SH-SY5Y (cell line): Measurements from ENCODE around the gene ST3GAL3.

Experiments used
- GATA2 ChIP-seq: IDR thresholded peaks from 2 replicates; pipeline ENCODE4 v1.6.1; 2011; ENCODE audit warnings: mild to moderate bottlenecking, low read depth, low read length
- GATA3 ChIP-seq: IDR thresholded peaks from 2 replicates; pipeline ENCODE4 v1.6.1; 2011; ENCODE audit warnings: low read depth, mild to moderate bottlenecking, low read length, moderate library complexity

The ST3GAL3 gene

DNA sequence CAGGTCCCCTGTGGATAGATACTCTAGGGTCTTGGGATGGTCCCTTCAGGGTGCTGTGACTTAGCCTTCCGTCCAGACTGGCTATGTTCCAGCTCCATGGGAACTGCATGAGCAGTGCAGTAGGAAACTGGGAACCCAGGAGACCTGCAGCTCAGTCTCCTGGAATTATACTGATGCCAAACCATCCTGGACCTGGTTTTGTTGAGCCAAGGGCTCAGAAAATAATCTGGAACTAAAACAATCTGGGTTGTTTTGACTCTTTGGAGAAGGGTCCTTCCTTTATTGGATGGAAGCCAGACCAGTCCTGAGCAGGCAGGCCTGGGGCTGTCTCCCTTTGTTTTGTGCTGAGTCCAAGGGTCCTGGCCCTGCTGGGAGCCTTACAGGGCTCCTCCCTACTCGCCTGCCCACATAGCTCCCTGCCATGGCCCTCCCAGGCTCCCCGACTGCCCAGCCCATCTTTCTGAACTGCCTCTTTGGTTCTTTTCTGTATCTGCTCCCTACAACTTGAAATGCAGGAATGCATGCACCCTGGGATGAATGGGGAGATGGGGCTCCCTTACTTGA lies 240.6 kb downstream of the ST3GAL3 start:
- TF ChIP-seq GATA3 (no peak), GATA2 (no peak)

DNA sequence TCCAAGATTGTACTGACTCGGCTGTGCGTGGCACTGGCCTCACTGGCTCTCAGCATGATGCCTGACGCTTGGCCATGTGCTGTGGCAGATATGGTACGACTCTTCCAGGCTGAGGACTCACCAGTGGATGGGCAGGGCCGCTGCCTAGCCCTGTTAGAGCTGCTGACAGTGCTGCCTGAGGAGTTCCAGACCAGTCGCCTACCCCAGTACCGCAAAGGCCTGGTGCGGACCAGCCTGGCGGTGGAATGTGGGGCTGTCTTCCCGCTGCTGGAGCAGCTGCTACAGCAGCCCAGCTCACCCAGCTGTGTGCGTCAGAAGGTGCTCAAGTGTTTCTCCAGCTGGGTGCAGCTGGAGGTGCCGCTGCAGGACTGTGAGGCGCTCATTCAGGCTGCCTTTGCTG lies 242.3 kb downstream of the ST3GAL3 start:
- TF ChIP-seq GATA3 (no peak), GATA2 (no peak)

DNA sequence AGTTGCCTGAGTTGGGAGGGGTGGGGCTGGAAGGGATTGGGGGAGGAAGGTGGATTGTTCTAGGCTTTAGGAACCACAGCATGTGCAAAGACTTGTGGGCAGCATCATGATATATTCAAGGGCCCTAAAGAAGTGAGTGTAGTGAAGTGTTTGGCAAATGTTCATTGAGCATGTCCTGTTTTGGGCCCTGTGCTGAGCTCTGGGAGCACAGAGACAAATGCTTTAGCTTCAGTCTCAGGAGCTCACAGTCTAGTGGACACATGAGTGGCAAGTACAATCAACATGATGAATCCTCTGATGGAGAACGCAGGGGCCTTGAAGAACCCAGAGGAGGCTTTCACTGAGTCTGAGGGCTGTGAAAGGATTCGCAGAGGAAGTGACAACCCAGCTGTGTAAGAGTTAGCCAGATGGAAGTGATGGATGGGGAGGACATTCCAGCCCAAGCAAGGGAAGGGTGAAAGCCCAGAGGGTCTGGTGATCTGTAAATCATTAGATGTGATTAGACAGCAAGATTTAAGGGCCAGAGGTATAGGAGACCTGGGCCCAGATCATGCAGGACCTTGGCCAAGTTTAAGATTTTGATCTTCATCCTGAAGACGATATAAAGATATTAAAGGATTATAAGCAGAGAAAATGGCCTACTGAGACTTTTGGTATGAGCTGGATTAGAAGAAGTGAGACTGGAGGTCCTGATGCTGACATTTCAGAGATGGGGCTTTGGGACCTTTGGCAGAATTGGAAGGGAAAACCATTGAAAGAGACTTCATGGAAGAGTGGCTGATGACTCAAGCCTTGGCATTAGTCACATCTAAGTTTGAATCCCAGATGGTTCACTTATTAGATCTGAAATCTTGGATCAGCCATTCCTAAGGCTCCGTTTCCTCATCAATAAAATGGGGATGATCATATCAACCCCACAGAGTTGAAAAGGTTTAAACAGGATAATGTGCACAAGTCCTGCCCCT lies 244.0 kb downstream of the ST3GAL3 start:
- TF ChIP-seq GATA3 = no peak
- TF ChIP-seq GATA2 = no peak

DNA sequence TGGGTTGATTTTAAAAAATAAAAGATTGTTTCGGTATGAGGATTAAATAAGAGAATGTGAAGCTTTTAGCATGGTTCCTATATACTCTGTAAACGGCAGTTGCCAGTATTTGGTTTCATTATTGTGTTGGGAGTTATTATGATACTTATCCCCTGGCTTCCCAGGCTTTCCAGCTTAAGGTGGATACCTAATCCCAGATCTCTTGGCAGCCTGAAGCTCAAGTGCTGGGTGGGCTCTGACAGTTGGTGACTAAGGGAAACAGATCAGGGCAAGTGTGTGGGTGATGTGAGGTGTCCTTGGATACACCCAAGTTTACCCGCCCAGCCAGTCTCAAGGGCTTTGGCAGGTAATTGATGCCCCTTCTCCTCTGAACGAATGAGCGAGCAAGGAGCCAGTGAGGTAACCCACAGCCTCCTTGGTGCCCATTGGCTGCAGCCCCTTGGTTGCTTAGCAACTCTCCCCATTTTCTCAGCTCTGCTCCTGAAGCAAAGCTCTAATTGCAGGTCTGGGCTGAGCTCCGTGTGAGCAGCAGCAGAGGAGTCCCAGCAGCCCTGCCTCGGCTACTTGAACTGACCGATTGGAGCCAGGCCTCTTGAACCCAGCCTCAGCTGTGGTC lies 245.5 kb downstream of the ST3GAL3 start:
- TF ChIP-seq GATA2 (no peak), GATA3 (no peak)

DNA sequence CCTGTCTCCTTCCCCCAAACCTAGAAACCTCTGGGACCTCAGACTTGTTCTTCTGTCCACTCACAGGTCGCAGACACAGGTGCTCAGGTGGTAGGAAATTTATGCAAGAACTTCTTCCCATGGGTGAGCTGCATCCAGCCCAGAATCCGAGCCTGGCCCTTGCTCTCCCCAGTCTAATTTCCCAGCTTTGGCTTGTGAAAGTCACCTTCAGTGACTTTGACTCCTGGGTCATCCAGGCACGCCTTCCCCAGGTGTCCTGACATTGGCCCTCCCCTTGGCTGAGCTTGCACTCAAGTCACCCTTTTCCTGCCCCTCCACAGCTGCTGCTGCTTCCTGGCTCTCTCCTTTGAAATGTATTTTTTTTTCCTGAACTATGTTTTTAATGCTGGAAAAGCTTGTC lies 246.0 kb downstream of the ST3GAL3 start:
- TF ChIP-seq GATA2 (no peak), GATA3 (no peak)

DNA sequence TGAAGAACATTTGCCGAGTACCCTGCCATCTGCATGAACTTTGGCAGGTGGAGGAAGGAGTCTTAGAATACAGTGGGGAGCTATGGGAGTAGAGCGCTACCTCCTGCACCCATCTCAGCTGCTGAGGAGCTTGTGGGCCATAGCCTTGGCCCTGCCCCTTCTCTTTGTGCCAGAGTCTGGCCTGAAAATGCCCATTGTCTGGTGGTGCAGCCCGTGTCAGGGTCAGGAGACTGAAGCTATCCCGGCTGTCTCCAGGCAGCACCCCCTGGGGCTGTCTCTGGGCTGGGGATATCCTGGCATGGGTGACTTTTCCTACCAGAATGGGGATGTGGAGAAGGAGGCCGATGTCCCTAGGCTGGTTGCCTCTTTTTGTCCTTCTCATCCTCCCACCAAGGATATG lies 246.7 kb downstream of the ST3GAL3 start:
- TF ChIP-seq GATA3 (no peak), GATA2 (no peak)

DNA sequence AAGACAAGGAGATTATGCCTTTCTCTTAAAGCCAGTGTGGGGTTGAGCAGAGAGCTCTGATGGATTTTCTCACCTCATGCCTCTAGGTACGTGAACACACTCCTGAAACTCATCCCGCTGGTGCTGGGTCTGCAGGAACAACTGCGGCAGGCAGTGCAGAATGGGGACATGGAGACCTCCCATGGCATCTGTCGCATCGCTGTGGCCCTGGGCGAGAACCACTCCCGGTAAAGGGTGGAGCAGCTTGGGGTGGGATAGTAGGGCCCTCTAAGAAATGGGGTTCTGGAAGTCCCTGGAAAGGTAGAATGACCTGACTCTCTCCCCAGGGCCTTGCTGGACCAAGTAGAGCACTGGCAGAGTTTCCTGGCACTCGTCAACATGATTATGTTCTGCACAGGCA lies 248.9 kb downstream of the ST3GAL3 start:
- no peak for TF ChIP-seq GATA2
- TF ChIP-seq GATA3 = no peak

DNA sequence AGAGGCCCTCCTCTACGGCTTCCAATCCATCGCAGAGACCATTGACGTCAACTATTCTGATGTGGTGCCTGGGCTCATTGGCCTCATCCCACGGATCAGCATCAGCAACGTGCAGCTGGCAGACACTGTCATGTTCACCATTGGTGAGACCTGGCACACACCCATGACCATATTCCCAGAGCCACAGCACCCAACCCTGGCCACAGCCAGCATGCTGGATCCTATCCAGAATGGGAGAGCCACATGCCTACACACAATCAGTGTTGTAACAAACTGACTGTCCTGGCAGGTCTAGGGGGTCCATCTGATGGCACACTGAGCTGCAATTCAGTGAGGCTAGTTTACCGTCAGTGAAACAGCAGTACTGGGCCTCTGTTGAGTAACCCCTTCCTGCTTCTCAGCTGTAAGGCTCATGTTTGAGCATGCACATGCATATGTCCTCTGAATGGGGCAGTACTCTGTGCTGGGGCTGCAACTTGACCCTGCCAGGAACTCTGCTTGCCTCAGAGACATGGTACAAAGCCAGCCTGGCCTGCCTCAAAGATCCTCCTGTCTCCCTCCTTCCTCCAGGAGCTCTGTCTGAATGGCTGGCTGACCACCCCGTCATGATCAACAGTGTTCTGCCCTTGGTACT lies 250.2 kb downstream of the ST3GAL3 start:
- TF ChIP-seq GATA2 (no peak), GATA3 (no peak)

DNA sequence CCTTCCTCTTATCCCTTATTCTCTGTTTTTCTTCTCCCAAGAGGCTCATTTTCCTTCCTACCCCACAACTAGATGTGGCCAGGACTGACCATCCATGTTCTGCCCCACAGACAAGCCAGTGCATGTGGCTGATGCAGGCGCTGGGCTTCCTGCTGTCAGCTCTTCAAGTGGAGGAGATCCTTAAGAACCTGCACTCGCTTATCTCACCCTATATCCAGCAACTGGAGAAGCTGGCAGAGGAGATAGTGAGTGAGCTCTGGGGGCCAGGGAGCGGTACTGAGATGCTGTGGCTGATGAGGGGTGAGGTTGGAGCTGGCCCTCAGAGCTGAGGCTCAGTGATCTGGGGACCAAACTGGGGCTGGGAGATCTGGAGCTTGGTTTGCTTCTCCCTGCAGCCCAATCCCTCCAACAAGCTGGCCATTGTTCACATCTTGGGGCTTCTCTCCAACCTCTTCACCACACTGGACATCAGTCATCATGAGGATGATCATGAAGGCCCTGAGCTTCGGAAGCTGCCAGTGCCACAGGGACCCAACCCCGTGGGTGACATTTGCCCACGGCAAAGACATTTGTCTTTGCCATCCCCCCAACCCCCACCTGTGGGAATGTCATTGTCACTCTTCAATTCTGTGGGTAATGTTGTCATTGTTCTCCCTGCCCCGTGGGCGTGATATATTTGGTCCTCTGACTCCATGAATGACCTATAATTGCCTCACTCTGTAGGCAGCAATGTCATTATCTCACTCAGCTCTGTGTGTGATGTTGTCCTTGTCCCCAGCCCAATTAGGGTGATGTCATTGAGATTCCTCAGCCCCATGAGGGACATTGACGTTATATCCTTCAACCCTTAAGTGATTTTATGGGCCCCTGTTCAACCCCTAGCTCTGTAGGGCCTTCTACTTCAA lies 251.3 kb downstream of the ST3GAL3 start:
- TF ChIP-seq GATA2 (no peak), GATA3 (no peak)

DNA sequence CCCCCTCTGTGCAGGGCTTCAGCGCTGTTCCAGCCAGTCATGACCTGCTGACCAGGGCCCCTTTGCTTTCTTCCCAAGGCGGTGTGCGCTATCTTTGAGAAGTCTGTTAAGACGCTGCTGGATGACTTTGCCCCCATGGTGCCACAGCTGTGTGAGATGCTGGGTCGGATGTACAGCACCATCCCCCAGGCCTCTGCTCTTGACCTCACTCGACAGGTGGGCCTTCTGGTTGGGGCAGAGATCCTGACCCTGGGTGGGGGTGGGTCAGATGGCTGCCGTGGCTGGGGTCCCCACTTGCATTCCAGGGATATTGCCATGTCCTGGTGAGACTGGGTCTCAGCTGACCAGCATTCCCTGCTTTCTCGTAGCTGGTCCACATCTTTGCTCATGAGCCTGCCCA lies 253.5 kb downstream of the ST3GAL3 start:
- TF ChIP-seq GATA2 = no peak
- TF ChIP-seq GATA3 = no peak

DNA sequence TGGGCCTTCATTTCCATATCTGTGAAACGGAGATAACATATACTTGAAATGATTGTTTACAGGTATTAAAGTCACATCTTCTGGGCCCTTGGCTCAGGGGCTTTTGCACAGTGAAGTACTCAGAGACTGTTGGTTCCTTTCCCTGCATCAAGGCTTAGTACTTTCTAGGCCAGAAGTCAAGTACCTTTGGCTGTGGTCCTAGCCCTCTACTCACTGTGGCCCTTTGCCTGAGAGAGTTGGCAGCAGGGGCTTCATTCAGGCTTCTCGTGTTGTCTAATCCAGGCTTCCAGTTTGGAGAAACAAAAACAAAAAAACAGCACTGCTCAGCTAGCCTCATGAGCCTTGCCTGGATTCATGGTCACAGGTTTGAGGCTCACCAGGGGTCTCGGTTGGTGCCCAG lies 254.4 kb downstream of the ST3GAL3 start:
- TF ChIP-seq GATA3 (no peak), GATA2 (no peak)

DNA sequence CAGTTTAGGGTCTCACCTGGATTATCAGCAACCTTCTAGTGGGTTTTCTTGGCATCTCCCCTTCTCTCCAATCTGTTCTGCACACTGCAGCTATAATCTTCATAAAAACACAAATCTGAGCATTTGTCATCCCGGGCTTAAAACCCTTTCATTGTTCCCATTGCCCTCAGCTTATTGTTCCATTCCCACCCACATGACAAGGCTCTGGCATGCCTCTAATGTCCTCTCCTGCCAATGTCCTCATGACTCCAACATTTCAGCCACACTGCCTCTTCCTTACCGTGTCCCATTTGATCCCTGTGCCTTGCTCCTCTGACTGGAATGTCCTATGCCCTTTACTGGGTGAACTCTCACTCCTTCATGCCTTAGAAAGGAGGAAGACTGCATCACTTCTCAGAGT lies 255.0 kb downstream of the ST3GAL3 start:
- TF ChIP-seq GATA3 = no peak
- no peak for TF ChIP-seq GATA2

DNA sequence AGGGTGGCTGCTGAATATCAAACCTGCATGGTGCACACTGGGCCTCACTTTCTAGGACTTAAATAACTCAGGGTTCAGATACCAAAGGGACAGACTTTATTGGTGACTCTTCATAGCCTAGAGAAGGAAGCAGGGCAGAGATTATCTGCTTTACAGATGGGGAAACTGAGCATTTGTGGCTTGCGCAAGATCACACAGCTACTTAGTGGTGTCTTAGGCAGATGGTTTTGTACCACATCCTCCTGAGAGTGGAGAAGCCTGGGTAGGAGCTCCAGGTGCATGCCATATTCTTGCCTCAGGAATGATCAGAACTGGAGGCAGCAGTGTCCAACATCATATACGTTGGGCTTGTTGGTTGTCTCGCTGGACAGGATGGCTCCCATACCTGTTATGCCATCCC lies 255.7 kb downstream of the ST3GAL3 start:
- TF ChIP-seq GATA2 (no peak), GATA3 (no peak)
